NCI-H1436 (cell line): ENCODE data around the gene GRID1.

Experiments
- DNase-seq: peaks from one replicate; lab custom pipeline; 2025; lab: John Stamatoyannopoulos, UW

The GRID1 gene

GRCh38 chr10:86291616-86292340 lies 74.8 kb downstream of the GRID1 start:
- no peak for DNase-seq

- DNase-seq: no peak
These were observed 75.5 kb downstream of the GRID1 start for GRCh38 chr10:86290933-86291615.

GRCh38 chr10:86289577-86289868 lies 77.1 kb downstream of the GRID1 start:
- DNase-seq: no peak

- no peak for DNase-seq
These were observed 77.7 kb downstream of the GRID1 start for GRCh38 chr10:86288695-86289576.

GRCh38 chr10:86287966-86288579 lies 78.5 kb downstream of the GRID1 start:
- peak; percentile 75 for DNase-seq

GRCh38 chr10:86287110-86287793 lies 79.3 kb downstream of the GRID1 start:
- no peak for DNase-seq

GRCh38 chr10:86286236-86287109 lies 80.1 kb downstream of the GRID1 start:
- DNase-seq: no peak

- DNase-seq: no peak
These were observed 81.3 kb downstream of the GRID1 start for GRCh38 chr10:86285136-86285790.

- DNase-seq: no peak
These were observed 82.1 kb downstream of the GRID1 start for GRCh38 chr10:86284355-86285105.

GRCh38 chr10:86283466-86284287 lies 82.9 kb downstream of the GRID1 start:
- DNase-seq: no peak

- no peak for DNase-seq
These were observed 83.7 kb downstream of the GRID1 start for GRCh38 chr10:86282664-86283465.

- no peak for DNase-seq
These were observed 85.2 kb downstream of the GRID1 start for GRCh38 chr10:86281396-86281795.

- no peak for DNase-seq
These were observed 97.3 kb downstream of the GRID1 start for GRCh38 chr10:86269332-86269731.

- no peak for DNase-seq
These were observed 99.1 kb downstream of the GRID1 start for GRCh38 chr10:86267286-86268195.

- DNase-seq: no peak
These were observed 100.0 kb downstream of the GRID1 start for GRCh38 chr10:86266446-86267242.

- DNase-seq: no peak
These were observed 100.7 kb downstream of the GRID1 start for GRCh38 chr10:86265895-86266259.
